Mesothelial cell of epicardium (in vitro differentiated cells): Measurements from ENCODE around the gene DUS1L. TPM values are rescaled to one million over a fixed set of nuclear protein-coding genes. Genes with fewer than 3 reads are reported as not detected.
A peak's percentile ranks its signal among the peaks of the same experiment; 100 is the strongest.

Source experiments
- DNase-seq, 2 experiments: peaks; one replicate each; pipeline ENCODE4 v3.0.0; 2021; ENCODE audit warnings: low spot score in 2 of 2; ENCODE audit not compliant: unreplicated experiment in 2 of 2
- H3K27ac Mint-ChIP-seq: 2 replicates; pipeline ENCODE4 v1.8.0; 2021; ENCODE audit warnings: mixed read lengths
- H3K27me3 Mint-ChIP-seq: 2 replicates; pipeline ENCODE4 v1.8.0; 2021; ENCODE audit warnings: low read depth, mixed read lengths
- H3K36me3 Mint-ChIP-seq: 2 replicates; pipeline ENCODE4 v1.8.0; 2021; ENCODE audit warnings: mixed read lengths
- H3K4me1 Mint-ChIP-seq: 2 replicates; pipeline ENCODE4 v1.8.0; 2021; ENCODE audit warnings: mixed read lengths
- H3K4me3 Mint-ChIP-seq: 2 replicates; pipeline ENCODE4 v1.8.0; 2021; ENCODE audit warnings: mild to moderate bottlenecking, moderate library complexity, mixed read lengths
- H3K9me3 Mint-ChIP-seq: 2 replicates; pipeline ENCODE4 v1.8.0; 2021; ENCODE audit warnings: mixed read lengths
- CTCF ChIP-seq: fragments of 200-600 bp; sonication (generic); IDR thresholded peaks from one replicate; pipeline ENCODE4 v1.5.0; 2021; ENCODE audit warnings: antibody characterized with exemption; ENCODE audit not compliant: unreplicated experiment
- total RNA-seq: library from RNA; stranded (reverse); gene quantifications from 3 replicates; pipeline ENCODE4 v1.2.1, GENCODE V29; 2021

Gene DUS1L
- total RNA-seq, 1 donor from 2014 or later, result 94.9 TPM

GRCh38 chr17:82104797-82105416 lies 39.3 kb upstream of the DUS1L start:
- Mint-ChIP-seq H3K4me1 (peaks cover 40% of the 10 kb centered on the region), H3K36me3 (peaks cover 4% of the 10 kb centered on the region), H3K9me3 (no peaks in the 10 kb centered on the region), H3K4me3 (no peak overlapping the region), H3K27me3 (no peaks in the 10 kb centered on the region), H3K27ac (peak overlapping the region; percentile 78)
- DNase-seq, result no peak
- TF ChIP-seq CTCF, result no peak

GRCh38 chr17:82103553-82104451 lies 38.2 kb upstream of the DUS1L start:
- no peak for DNase-seq
- Mint-ChIP-seq H3K4me3 (peak overlapping the region; percentile 20), H3K9me3 (no peaks in the 10 kb centered on the region), H3K27me3 (no peaks in the 10 kb centered on the region), H3K4me1 (peaks cover 47% of the 10 kb centered on the region), H3K27ac (peak overlapping the region; percentile 91), H3K36me3 (peaks cover 4% of the 10 kb centered on the region)
- TF ChIP-seq CTCF, result no peak

GRCh38 chr17:82101767-82102679 lies 36.4 kb upstream of the DUS1L start:
- no peak for TF ChIP-seq CTCF
- H3K4me3 Mint-ChIP-seq, result no peak overlapping the region

GRCh38 chr17:82101301-82101715 lies 35.7 kb upstream of the DUS1L start:
- no peak for DNase-seq
- Mint-ChIP-seq H3K27ac (peak overlapping the region; percentile 78), H3K4me1 (peaks cover 39% of the 10 kb centered on the region), H3K4me3 (peak overlapping the region; percentile 22), H3K9me3 (no peaks in the 10 kb centered on the region), H3K36me3 (no peaks in the 10 kb centered on the region), H3K27me3 (no peaks in the 10 kb centered on the region)
- TF ChIP-seq CTCF, result no peak

More at GRCh38 chr17:82101767-82102679, 36.4 kb upstream of the DUS1L start:
- Mint-ChIP-seq H3K36me3 (no peaks in the 10 kb centered on the region), H3K4me1 (peaks cover 44% of the 10 kb centered on the region), H3K27me3 (no peaks in the 10 kb centered on the region), H3K27ac (peak overlapping the region; percentile 9), H3K9me3 (no peaks in the 10 kb centered on the region)
- no peak for DNase-seq

- Mint-ChIP-seq H3K36me3 (no peaks in the 10 kb centered on the region), H3K27me3 (no peaks in the 10 kb centered on the region), H3K9me3 (no peaks in the 10 kb centered on the region), H3K4me3 (peak overlapping the region; percentile 22), H3K27ac (peak overlapping the region; percentile 78), H3K4me1 (peaks cover 40% of the 10 kb centered on the region)
- DNase-seq, result no peak
- TF ChIP-seq CTCF, result no peak
Observed at GRCh38 chr17:82100502-82101298, 35.1 kb upstream of the DUS1L start.
